Measurements from ENCODE around the gene LRRC2. TPM values are rescaled to one million over a fixed set of nuclear protein-coding genes. Genes with fewer than 3 reads are reported as not detected.

Gene LRRC2
- total and polyA plus RNA-seq, 10 donors: 0.59 to 10.9 (median 5.0) TPM

GRCh38 chr3:46586738-46587246 is 20.7 kb upstream of the LRRC2 start:
- H3K36me3 ChIP-seq: no peaks in the 10 kb centered on the region
- peaks cover 0 to 4% (median under 1%) of the 10 kb centered on the region in 8 donors for H3K9me3 ChIP-seq
- TF ChIP-seq POLR2AphosphoS5 (IDR thresholded peaks at IDR 0.05): no peak
- no peak for TF ChIP-seq POLR2A (IDR thresholded peaks at IDR 0.05)
- TF ChIP-seq CTCF (IDR thresholded peaks at IDR 0.05 in 8 of 11, conservative IDR thresholded peaks at IDR 0.05 in 3 of 11): no peak
- DNase-seq: no peak
- intact Hi-C loops (cut with DNase I; ENCODE audit: low total_unique reads): no loop called here
- no peak overlapping the region for H3K4me3 ChIP-seq
- H3K4me1 ChIP-seq: no peaks in the 10 kb centered on the region
- WGBS, 5 donors: 79 to 96% (median 90%) methylated on average over 6 of the region's 6 CpGs
- no peaks in the 10 kb centered on the region for H3K27me3 ChIP-seq (replicated peaks in 1 of 7)
- H3K27ac ChIP-seq: no peak overlapping the region

- WGBS, 5 donors: 87 to 92% (median 88%) methylated on average over 5 of the region's 5 CpGs
Measured at GRCh38 chr3:46585799-46586693, 19.9 kb upstream of the LRRC2 start.

GRCh38 chr3:46584598-46585467 is 18.7 kb upstream of the LRRC2 start:
- peaks cover 0 to 9% (median 0%) of the 10 kb centered on the region in 6 donors for H3K4me1 ChIP-seq
- WGBS, 5 donors: 85 to 94% (median 91%) methylated on average over 7 of the region's 7 CpGs

More at GRCh38 chr3:46585799-46586693, 19.9 kb upstream of the LRRC2 start:
- Histone ChIP-seq H3K27me3 (replicated peaks in 1 of 7) (no peaks in the 10 kb centered on the region), H3K4me1 (no peaks in the 10 kb centered on the region), H3K27ac (no peak overlapping the region), H3K9me3 (peaks cover 0 to 4% (median 0%) of the 10 kb centered on the region in 8 donors), H3K36me3 (no peaks in the 10 kb centered on the region), H3K4me3 (no peak overlapping the region)
- TF ChIP-seq POLR2AphosphoS5 (IDR thresholded peaks at IDR 0.05) (no peak), CTCF (IDR thresholded peaks at IDR 0.05 in 8 of 11, conservative IDR thresholded peaks at IDR 0.05 in 3 of 11) (no peak), POLR2A (IDR thresholded peaks at IDR 0.05) (no peak)
- no peak for DNase-seq
- intact Hi-C loops (cut with DNase I; ENCODE audit: low total_unique reads): no loop called here

More at GRCh38 chr3:46584598-46585467, 18.7 kb upstream of the LRRC2 start:
- H3K36me3 ChIP-seq: no peaks in the 10 kb centered on the region
- H3K9me3 ChIP-seq: no peaks in the 10 kb centered on the region
- intact Hi-C loops (cut with DNase I; ENCODE audit: low total_unique reads): no loop called here
- H3K27ac ChIP-seq: no peak overlapping the region
- TF ChIP-seq CTCF (IDR thresholded peaks at IDR 0.05 in 8 of 11, conservative IDR thresholded peaks at IDR 0.05 in 3 of 11) (no peak), POLR2AphosphoS5 (IDR thresholded peaks at IDR 0.05) (no peak), POLR2A (IDR thresholded peaks at IDR 0.05) (no peak)
- no peak overlapping the region for H3K4me3 ChIP-seq
- no peaks in the 10 kb centered on the region for H3K27me3 ChIP-seq (replicated peaks in 1 of 7)
- no peak for DNase-seq
